ENCODE measurements around the gene GSTM3. TPM values are rescaled to one million over a fixed set of nuclear protein-coding genes. Genes with fewer than 3 reads are reported as not detected.

The GSTM3 gene
- total RNA-seq, 1 donor from 2014 or later: 55.2 TPM

GRCh38 chr1:109732390-109732881 lies 8.4 kb downstream of the GSTM3 start:
- Mint-ChIP-seq H3K27me3 (ENCODE audit: low read depth) (no peaks in the 10 kb centered on the region), H3K4me1 (peaks cover 21% of the 10 kb centered on the region), H3K4me3 (no peak overlapping the region), H3K27ac (peak overlapping the region; percentile 5), H3K9me3 (peaks cover 3% of the 10 kb centered on the region), H3K36me3 (peaks cover 23% of the 10 kb centered on the region)
- no peak for DNase-seq (ENCODE audit: low spot score in 2 of 2, unreplicated experiment in 2 of 2)
- no peak for TF ChIP-seq CTCF (IDR thresholded peaks at IDR 0.05; ENCODE audit: unreplicated experiment)

- no peak for DNase-seq (ENCODE audit: low spot score in 2 of 2, unreplicated experiment in 2 of 2)
- no peak for TF ChIP-seq CTCF (IDR thresholded peaks at IDR 0.05; ENCODE audit: unreplicated experiment)
- H3K4me3 Mint-ChIP-seq: no peak overlapping the region
- H3K36me3 Mint-ChIP-seq: peaks cover 13% of the 10 kb centered on the region
- peaks cover 21% of the 10 kb centered on the region for H3K4me1 Mint-ChIP-seq
- H3K9me3 Mint-ChIP-seq: peaks cover 17% of the 10 kb centered on the region
- no peak overlapping the region for H3K27ac Mint-ChIP-seq
- no peaks in the 10 kb centered on the region for H3K27me3 Mint-ChIP-seq (ENCODE audit: low read depth)
These were observed 10.2 kb downstream of the GSTM3 start for GRCh38 chr1:109730666-109731065.

GRCh38 chr1:109728870-109729269 lies 12.0 kb downstream of the GSTM3 start:
- Mint-ChIP-seq H3K4me1 (peaks cover 24% of the 10 kb centered on the region), H3K4me3 (no peak overlapping the region), H3K9me3 (peaks cover 16% of the 10 kb centered on the region), H3K27ac (peak overlapping the region; percentile 3), H3K27me3 (ENCODE audit: low read depth) (no peaks in the 10 kb centered on the region), H3K36me3 (peaks cover 2% of the 10 kb centered on the region)
- TF ChIP-seq CTCF (IDR thresholded peaks at IDR 0.05; ENCODE audit: unreplicated experiment): no peak
- no peak for DNase-seq (ENCODE audit: low spot score in 2 of 2, unreplicated experiment in 2 of 2)

GRCh38 chr1:109726728-109727373 lies 14.0 kb downstream of the GSTM3 start:
- TF ChIP-seq CTCF (IDR thresholded peaks at IDR 0.05; ENCODE audit: unreplicated experiment): no peak
- H3K4me1 Mint-ChIP-seq: peaks cover 22% of the 10 kb centered on the region
- H3K9me3 Mint-ChIP-seq: peaks cover 21% of the 10 kb centered on the region
- no peaks in the 10 kb centered on the region for H3K27me3 Mint-ChIP-seq (ENCODE audit: low read depth)
- H3K4me3 Mint-ChIP-seq: no peak overlapping the region
- no peak for DNase-seq (ENCODE audit: low spot score in 2 of 2, unreplicated experiment in 2 of 2)
- H3K36me3 Mint-ChIP-seq: no peaks in the 10 kb centered on the region
- no peak overlapping the region for H3K27ac Mint-ChIP-seq

- no peak overlapping the region for H3K4me3 Mint-ChIP-seq
- no peak for TF ChIP-seq CTCF (IDR thresholded peaks at IDR 0.05; ENCODE audit: unreplicated experiment)
- H3K4me1 Mint-ChIP-seq: peaks cover 18% of the 10 kb centered on the region
- H3K36me3 Mint-ChIP-seq: no peaks in the 10 kb centered on the region
- H3K27ac Mint-ChIP-seq: no peak overlapping the region
- no peak for DNase-seq (ENCODE audit: low spot score in 2 of 2, unreplicated experiment in 2 of 2)
- H3K9me3 Mint-ChIP-seq: peaks cover 21% of the 10 kb centered on the region
- no peaks in the 10 kb centered on the region for H3K27me3 Mint-ChIP-seq (ENCODE audit: low read depth)
These were observed 14.8 kb downstream of the GSTM3 start for GRCh38 chr1:109726007-109726406.
